GM12865 (cell line): ENCODE data around the gene LHFPL6.

Source experiments
- DNase-seq: peaks from one replicate; pipeline ENCODE4 v3.0.0; 2010; ENCODE audit warnings: low read depth
- H3K4me3 ChIP-seq: 2 replicates; pipeline ENCODE4 v1.5.1; 2011; ENCODE audit warnings: mild to moderate bottlenecking, low read depth, low read length, control low read depth
- CTCF ChIP-seq: IDR thresholded peaks from 2 replicates; pipeline ENCODE4 v1.5.1; 2011; ENCODE audit warnings: low read length, control low read depth, low read depth, inconsistent platforms; ENCODE audit not compliant: insufficient read depth; ENCODE audit errors: missing control alignments

Gene LHFPL6

GRCh38 chr13:39402221-39402970, 200.6 kb downstream of the LHFPL6 start:
- no peak for TF ChIP-seq CTCF
- H3K4me3 ChIP-seq = no peak overlapping the region
- no peak for DNase-seq

GRCh38 chr13:39401756-39402155, 201.2 kb downstream of the LHFPL6 start:
- no peak overlapping the region for H3K4me3 ChIP-seq

DNA sequence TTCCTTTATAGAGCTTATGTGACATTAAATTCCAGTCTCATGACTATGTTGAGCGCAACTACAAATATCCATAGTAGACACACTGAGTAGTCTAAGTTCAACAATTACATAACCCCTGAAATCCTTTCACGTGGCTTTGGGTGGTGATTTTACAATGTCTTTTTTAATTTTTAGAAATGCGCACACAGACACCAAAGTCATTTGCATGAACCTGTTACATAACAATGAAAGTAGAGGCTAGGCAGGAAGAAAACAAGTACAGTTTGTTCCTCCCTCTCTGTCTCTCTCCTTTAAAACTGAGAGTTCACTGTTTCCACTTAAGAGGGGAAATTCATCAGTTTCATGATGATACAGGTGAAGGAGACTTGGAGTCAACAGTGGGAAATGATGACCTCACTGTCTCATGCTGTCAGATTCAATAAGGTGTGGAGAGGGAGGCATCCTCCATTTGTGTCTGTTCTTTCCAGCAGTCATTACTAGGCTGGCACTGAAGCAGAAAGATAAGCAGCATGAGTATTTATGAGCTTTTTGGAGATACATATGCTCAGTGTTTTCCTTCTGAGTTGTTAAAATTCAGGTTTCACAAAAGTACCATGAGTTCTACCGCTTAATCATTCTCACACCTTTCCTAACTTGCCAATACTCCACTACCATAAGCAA, 201.8 kb downstream of the LHFPL6 start:
- H3K4me3 ChIP-seq = no peak overlapping the region
- no peak for DNase-seq
- TF ChIP-seq CTCF = no peak

More at GRCh38 chr13:39401756-39402155, 201.2 kb downstream of the LHFPL6 start:
- no peak for DNase-seq
- no peak for TF ChIP-seq CTCF

- H3K4me3 ChIP-seq = no peak overlapping the region
- TF ChIP-seq CTCF = no peak
- DNase-seq = no peak
These were observed 203.9 kb downstream of the LHFPL6 start for GRCh38 chr13:39399102-39399501.

DNA sequence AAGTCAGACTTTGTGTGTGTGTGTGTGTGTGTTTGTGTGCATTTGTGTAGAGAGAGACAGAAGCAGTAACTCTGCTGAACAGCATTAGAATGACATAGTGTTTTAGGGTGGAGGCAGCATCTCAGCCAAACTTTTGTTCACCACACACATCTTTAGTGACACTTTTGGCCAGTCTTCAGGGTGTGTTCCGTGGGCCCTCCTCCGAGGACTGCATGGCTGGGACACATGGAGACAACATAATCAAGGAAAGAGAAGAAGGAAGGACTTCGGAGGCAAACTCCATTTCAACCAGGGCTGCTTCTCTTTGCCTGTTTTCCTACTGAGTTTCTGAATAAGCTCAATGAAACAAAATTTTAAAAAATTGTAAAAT, 205.1 kb downstream of the LHFPL6 start:
- H3K4me3 ChIP-seq = no peak overlapping the region
- no peak for TF ChIP-seq CTCF
- DNase-seq = no peak

DNA sequence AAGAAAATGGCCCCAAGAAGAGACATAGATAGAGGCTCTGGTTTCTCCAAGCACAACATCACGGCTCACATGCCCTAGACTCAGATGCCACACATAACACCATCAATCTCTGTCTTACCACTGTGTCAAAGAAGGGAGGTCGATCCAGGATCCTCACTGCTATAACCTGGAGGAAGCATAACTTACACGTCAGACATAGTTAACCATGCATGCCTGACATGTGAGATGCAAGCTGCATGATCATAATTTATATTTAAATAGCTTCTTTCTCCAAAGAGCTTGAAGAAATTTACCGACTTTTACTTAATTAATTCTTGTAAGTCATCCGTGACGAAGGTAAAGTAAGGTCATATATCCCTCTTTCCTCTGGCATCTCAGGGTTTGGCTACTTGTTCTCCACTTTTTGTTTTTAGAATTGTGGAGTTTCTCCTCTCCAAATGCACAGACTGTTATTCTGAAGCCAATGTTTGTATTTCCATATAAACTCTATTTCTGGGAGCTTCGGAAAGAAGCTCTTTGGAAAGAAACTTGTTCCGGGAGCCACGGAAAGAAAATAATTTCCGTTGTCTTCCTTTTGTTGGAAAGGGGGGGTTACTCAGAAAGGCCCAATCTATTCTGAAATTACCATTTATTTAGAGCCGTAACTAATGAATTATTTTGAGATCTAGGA, 205.6 kb downstream of the LHFPL6 start:
- no peak for TF ChIP-seq CTCF
- H3K4me3 ChIP-seq = no peak overlapping the region
- DNase-seq = no peak
